SKM-1 (cell line): Measurements from ENCODE around the gene PODN.
A peak's percentile ranks its signal among the peaks of the same experiment; 100 is the strongest.

ENCODE experiments used
- DNase-seq: peaks from one replicate; lab custom pipeline; 2025; ENCODE audit not compliant: unreplicated experiment; lab: John Stamatoyannopoulos, UW

PODN gene

GRCh38 chr1:53088616-53089300 lies 26.7 kb downstream of the PODN start:
- no peak for DNase-seq

GRCh38 chr1:53089478-53090226 lies 27.6 kb downstream of the PODN start:
- no peak for DNase-seq

GRCh38 chr1:53090227-53091147 lies 28.5 kb downstream of the PODN start:
- peak; percentile 21 for DNase-seq

- no peak for DNase-seq
Measured at GRCh38 chr1:53091841-53092645, 30.0 kb downstream of the PODN start.

GRCh38 chr1:53092659-53093450 lies 30.8 kb downstream of the PODN start:
- DNase-seq = no peak

- DNase-seq = no peak
Measured at GRCh38 chr1:53093451-53093754, 31.4 kb downstream of the PODN start.

- DNase-seq = no peak
Measured at GRCh38 chr1:53093778-53094532, 31.9 kb downstream of the PODN start.

GRCh38 chr1:53094533-53094919 lies 32.5 kb downstream of the PODN start:
- DNase-seq = no peak

- no peak for DNase-seq
Measured at GRCh38 chr1:53104289-53104913, 42.4 kb downstream of the PODN start.

GRCh38 chr1:53107090-53107489 lies 45.1 kb downstream of the PODN start:
- no peak for DNase-seq

- no peak for DNase-seq
Measured at GRCh38 chr1:53107570-53108322, 45.7 kb downstream of the PODN start.

GRCh38 chr1:53108646-53109580 lies 46.9 kb downstream of the PODN start:
- DNase-seq = no peak

- DNase-seq = peak; percentile 27
Measured at GRCh38 chr1:53110370-53111072, 48.5 kb downstream of the PODN start.

- no peak for DNase-seq
Measured at GRCh38 chr1:53111073-53111556, 49.1 kb downstream of the PODN start.

- DNase-seq = no peak
Measured at GRCh38 chr1:53111693-53112092, 49.7 kb downstream of the PODN start.

GRCh38 chr1:53112271-53112774 lies 50.3 kb downstream of the PODN start:
- no peak for DNase-seq
